ENCODE data around the gene KLHL17. TPM values are rescaled to one million over a fixed set of nuclear protein-coding genes. Genes with fewer than 3 reads are reported as not detected.

Gene KLHL17
- total RNA-seq, 3 donors from 2014 or later: 9.0 to 14.7 (median 11.0) TPM

GRCh38 chr1:920010-920409, 40.4 kb upstream of the KLHL17 start:
- intact Hi-C loops (cut with DNase I, micrococcal nuclease): no loop called here
- no peaks in the 10 kb centered on the region for H3K36me3 ChIP-seq (ENCODE audit: low read depth)
- H3K9me3 ChIP-seq: no peaks in the 10 kb centered on the region
- H3K4me3 ChIP-seq: no peak overlapping the region
- ATAC-seq (no peak), DNase-seq (peak in 1 of 3 donors; percentile 26)
- TF ChIP-seq CTCF (IDR thresholded peaks at IDR 0.05): no peak
- peaks cover 23% of the 10 kb centered on the region for H3K4me1 ChIP-seq (ENCODE audit: low read depth)

- no peak for TF ChIP-seq CTCF (IDR thresholded peaks at IDR 0.05)
- DNase-seq (no peak), ATAC-seq (no peak)
- Histone ChIP-seq H3K36me3 (ENCODE audit: low read depth) (no peaks in the 10 kb centered on the region), H3K9me3 (no peaks in the 10 kb centered on the region), H3K4me3 (no peak overlapping the region), H3K4me1 (ENCODE audit: low read depth) (peaks cover 26% of the 10 kb centered on the region)
- intact Hi-C loops (cut with DNase I, micrococcal nuclease): no loop called here
Observed at GRCh38 chr1:920521-920920, 39.9 kb upstream of the KLHL17 start.

DNA sequence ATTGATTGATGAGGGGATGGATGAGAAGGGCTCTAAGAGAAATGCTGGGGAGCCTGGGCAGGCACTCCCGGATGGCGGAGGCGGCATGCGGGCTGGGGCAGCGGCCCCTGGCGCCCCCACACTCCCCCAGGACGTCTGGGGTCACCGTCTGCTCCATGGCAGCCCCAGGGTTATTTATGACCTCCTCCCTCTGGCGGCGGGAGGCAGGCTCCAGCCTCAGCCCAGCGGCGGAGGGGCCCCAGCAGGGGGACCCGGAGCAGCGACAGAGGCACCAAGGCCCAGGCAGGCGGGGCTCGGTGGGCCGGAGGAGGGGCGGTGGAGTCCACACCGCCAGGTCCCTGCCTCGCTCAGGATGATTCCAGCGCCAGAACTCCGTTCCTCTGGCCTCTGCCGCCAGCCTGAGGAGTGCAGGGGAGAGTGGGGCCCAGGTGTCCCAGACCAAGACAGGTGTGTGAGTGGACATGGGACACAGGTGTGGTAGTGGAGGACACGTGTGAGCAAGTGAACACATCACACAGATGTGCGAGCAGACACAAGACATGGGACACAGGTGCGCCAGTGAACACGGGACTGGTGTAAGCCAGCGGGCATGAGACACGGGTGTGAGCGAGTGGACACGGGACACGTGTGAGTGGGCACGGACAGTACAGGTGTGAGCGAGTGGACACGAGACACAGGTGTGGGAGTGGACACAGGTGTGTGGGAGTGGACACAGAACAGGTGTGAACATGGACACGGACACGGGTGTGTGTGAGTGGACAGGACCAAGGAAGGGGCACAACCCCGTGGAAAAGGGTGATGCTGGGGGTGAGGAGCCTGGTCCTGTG, 39.2 kb upstream of the KLHL17 start:
- peak; percentile 78 for ATAC-seq
- no peak for TF ChIP-seq CTCF (IDR thresholded peaks at IDR 0.05)
- H3K36me3 ChIP-seq (ENCODE audit: low read depth): no peaks in the 10 kb centered on the region
- H3K4me3 ChIP-seq: no peak overlapping the region
- no peaks in the 10 kb centered on the region for H3K9me3 ChIP-seq
- intact Hi-C loops (cut with DNase I, micrococcal nuclease): no loop called here
- H3K4me1 ChIP-seq (ENCODE audit: low read depth): peaks cover 31% of the 10 kb centered on the region
- peak in 2 of 3 donors; percentile 79 to 80 for DNase-seq

DNA sequence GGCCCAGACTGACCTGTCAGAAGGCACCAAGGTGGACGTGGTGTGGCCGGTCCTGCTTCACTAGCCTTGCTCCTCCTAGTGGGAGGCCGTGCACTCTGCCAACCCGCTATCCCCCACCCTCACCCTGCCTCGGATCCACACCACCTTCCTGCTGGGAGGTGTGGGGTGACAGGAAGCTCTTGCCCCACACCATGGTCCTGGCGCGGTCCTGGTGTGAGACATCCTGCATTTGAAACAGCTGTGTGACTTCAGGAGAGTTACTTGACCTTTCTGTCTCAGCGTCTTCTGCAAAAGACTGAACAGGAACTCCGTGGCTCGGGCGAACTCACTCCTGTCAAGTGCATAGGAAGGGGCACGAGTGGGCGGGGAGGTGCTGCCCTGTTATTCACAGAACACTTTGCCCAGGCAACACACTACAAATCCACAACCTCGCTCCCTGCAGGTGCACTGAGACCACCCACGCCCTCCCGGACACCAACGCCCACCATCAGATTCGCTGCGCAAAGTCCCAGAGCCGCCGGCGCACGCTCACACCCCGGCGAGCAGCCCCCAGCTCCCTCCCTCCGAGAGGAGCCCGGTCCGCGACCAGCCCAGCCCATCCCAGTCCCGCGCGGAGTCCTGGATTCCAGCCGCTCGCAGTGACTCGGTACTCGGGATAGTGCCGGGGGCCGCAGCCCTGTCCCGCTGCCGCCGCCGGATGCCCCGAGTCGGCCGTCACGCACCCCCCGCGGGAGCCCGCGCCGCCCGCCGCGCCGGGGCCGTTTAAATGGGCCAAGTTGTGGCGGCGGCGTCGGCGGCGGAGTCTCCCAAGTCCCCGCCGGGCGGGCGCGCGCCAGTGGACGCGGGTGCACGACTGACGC, 37.0 kb upstream of the KLHL17 start, which contains the start of gene SAMD11:
TSS of gene SAMD11 (plus strand) at position 793 of the 860 bp plus-strand sequence. CDS start 509 bp downstream, outside the sequence.
- intact Hi-C loops (cut with DNase I, micrococcal nuclease): no loop called here

More for the DNA sequence above, 37.0 kb upstream of the KLHL17 start, which contains the start of gene SAMD11:
- DNase-seq (peak; percentile 77 to 91 (median 89)), ATAC-seq (peak; percentile 79)
- H3K4me1 ChIP-seq (ENCODE audit: low read depth): peaks cover 29% of the 10 kb centered on the region
- no peak for TF ChIP-seq CTCF (IDR thresholded peaks at IDR 0.05)
- H3K36me3 ChIP-seq (ENCODE audit: low read depth): no peaks in the 10 kb centered on the region
- H3K4me3 ChIP-seq: no peak within 1 kb of the TSS
- H3K9me3 ChIP-seq: no peaks in the 10 kb centered on the region

Measured in mucosa of descending colon (tissue), 3 donors.